Measurements from ENCODE around the gene EP400.

DNA sequence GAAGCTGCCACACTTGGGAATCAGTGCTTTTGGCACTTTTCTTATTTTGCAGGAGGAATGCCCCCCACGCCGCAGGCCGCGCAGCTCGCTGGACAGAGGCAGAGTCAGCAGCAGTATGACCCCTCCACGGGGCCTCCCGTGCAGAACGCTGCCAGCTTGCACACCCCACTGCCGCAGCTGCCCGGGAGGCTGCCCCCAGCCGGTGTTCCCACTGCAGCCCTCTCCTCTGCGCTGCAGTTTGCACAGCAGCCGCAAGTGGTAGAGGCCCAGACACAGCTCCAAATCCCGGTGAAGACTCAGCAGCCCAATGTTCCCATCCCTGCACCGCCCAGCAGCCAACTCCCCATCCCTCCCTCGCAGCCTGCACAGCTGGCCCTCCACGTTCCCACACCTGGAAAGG lies 32.3 kb downstream of the EP400 start:
- TF ChIP-seq POLR2A (IDR thresholded peaks at IDR 0.05; ENCODE audit: extremely low read depth, insufficient read length), result no peak
- TF ChIP-seq, protein P1, sequence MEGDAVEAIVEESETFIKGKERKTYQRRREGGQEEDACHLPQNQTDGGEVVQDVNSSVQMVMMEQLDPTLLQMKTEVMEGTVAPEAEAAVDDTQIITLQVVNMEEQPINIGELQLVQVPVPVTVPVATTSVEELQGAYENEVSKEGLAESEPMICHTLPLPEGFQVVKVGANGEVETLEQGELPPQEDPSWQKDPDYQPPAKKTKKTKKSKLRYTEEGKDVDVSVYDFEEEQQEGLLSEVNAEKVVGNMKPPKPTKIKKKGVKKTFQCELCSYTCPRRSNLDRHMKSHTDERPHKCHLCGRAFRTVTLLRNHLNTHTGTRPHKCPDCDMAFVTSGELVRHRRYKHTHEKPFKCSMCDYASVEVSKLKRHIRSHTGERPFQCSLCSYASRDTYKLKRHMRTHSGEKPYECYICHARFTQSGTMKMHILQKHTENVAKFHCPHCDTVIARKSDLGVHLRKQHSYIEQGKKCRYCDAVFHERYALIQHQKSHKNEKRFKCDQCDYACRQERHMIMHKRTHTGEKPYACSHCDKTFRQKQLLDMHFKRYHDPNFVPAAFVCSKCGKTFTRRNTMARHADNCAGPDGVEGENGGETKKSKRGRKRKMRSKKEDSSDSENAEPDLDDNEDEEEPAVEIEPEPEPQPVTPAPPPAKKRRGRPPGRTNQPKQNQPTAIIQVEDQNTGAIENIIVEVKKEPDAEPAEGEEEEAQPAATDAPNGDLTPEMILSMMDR (IDR thresholded peaks at IDR 0.05; ENCODE audit: low read depth, low read length), result no peak

Data from NB4 (cell line).